PC-9 (cell line): Measurements from ENCODE around the gene STX5.

Experiments
- CTCF ChIP-seq: fragments of 200-600 bp; sonication (generic); conservative IDR thresholded peaks from 2 replicates; pipeline ENCODE4 v1.6.1; 2017; ENCODE audit warnings: mixed run types, antibody characterized with exemption, mild to moderate bottlenecking, moderate library complexity
- EZH2 ChIP-seq: fragments of 200-600 bp; sonication (generic); IDR thresholded peaks from 2 replicates; pipeline ENCODE4 v1.8.0; 2017; ENCODE audit warnings: antibody characterized with exemption, low read depth

- TF ChIP-seq CTCF (no peak), EZH2 (no peak)
These were observed 37.6 kb downstream of the STX5 start for GRCh38 chr11:62794201-62794775.
